Measurements from ENCODE around the gene DUS1L.
"Not testable (repeated sequence)": the region's sequence is repeated elsewhere in the genome, so short reads cannot be mapped to it uniquely, and the experiment has no call there.

Gene DUS1L

GRCh38 chr17:82047914-82048570 is 17.6 kb downstream of the DUS1L start:
- TF ChIP-seq POLR2A (IDR thresholded peaks at IDR 0.05; ENCODE audit: low read depth, low read length): no peak
- FAIRE-seq (no peak), DNase-seq (ENCODE audit: insufficient read length, low spot score) (no peak)

- no peak for TF ChIP-seq POLR2A (IDR thresholded peaks at IDR 0.05; ENCODE audit: low read depth, low read length)
- DNase-seq (ENCODE audit: insufficient read length, low spot score) (no peak), FAIRE-seq (no peak)
Measured at GRCh38 chr17:82047379-82047778, 18.2 kb downstream of the DUS1L start.

DNA sequence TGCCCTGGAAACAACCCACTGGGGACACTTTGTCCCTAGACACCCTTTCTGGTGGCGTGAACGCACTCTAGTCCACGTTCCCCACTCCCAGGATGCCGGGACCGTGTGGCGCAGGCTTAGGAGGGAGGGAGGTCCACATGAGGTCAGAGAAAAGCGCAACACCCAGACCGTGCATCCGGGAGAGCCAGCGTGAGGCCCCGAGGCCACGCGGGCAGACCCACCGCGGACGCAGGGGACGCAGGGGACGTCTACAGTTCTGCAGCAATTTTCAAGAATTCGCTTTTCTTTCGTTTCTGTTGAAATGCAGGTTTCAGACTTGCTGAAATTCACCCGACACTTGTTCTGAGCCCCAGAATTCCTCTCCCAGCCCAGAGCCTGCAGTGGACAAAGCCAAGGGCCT is 18.7 kb downstream of the DUS1L start:
- DNase-seq (ENCODE audit: insufficient read length, low spot score): no peak
- TF ChIP-seq POLR2A (IDR thresholded peaks at IDR 0.05; ENCODE audit: low read depth, low read length): no peak
- FAIRE-seq: no peak

GRCh38 chr17:82045936-82046484 is 19.6 kb downstream of the DUS1L start:
- DNase-seq (ENCODE audit: insufficient read length, low spot score): no peak
- FAIRE-seq: no peak
- no peak for TF ChIP-seq POLR2A (IDR thresholded peaks at IDR 0.05; ENCODE audit: low read depth, low read length)

- no peak for DNase-seq (ENCODE audit: insufficient read length, low spot score)
- no peak for TF ChIP-seq POLR2A (IDR thresholded peaks at IDR 0.05; ENCODE audit: low read depth, low read length)
Measured at GRCh38 chr17:82043507-82043906, 22.1 kb downstream of the DUS1L start.

DNA sequence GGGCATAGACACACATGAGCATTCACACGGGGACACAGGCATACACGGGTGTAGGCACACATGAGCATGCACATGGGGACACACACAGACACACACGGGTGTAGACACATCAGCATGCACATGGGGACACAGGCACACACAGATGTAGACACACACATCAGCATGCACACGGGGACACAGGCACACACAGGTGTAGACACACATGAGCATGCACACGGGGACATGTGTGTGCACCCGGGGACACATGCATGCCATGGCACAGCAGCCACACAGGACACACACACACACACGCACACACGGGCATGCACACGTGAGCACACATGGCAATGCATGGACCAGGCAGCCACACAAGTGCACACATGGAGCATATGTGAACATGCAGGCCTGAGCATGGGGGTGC is 23.0 kb downstream of the DUS1L start:
- FAIRE-seq (no peak), DNase-seq (ENCODE audit: insufficient read length, low spot score) (no peak)
- no peak for TF ChIP-seq POLR2A (IDR thresholded peaks at IDR 0.05; ENCODE audit: low read depth, low read length)

More at GRCh38 chr17:82043507-82043906, 22.1 kb downstream of the DUS1L start:
- no peak for FAIRE-seq

- DNase-seq (ENCODE audit: insufficient read length, low spot score): no peak
- no peak for TF ChIP-seq POLR2A (IDR thresholded peaks at IDR 0.05; ENCODE audit: low read depth, low read length)
- no peak for FAIRE-seq
Measured at GRCh38 chr17:82041144-82041814, 24.3 kb downstream of the DUS1L start.

GRCh38 chr17:82039695-82040299 is 25.8 kb downstream of the DUS1L start:
- TF ChIP-seq POLR2A (IDR thresholded peaks at IDR 0.05; ENCODE audit: low read depth, low read length): no peak
- DNase-seq (ENCODE audit: insufficient read length, low spot score) (no peak), FAIRE-seq (no peak)

DNA sequence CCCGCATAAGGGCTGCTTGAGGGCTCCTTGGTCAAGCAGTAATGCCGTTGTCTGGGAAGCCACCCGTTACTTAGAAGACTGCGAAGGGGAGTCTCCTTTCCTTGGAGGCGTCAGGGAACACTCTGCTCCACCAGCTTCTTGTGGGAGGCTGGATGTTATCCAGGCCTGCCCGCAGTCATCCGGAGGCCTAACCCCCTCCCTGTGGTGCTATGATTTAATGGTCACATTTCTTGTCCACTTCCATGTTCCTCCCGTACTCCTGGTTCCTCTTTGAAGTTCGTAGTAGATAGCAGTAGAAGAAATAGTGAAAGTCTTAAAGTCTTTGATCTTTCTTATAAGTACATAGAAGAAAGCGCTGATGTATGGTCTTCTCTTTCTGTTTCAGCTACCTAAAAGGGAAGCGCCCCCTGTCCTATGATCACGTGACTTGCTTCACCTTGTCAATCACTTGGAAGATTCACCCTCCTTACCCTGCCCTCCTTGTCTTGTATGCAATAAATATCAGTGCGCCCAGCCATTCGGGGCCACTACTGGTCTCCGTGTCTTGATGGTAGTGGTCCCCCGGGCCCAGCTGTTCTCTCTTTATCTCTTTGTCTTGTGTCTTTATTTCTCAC is 26.7 kb downstream of the DUS1L start:
- not testable (repeated sequence) for FAIRE-seq; DNase-seq (ENCODE audit: insufficient read length, low spot score)

- no peak for TF ChIP-seq POLR2A (IDR thresholded peaks at IDR 0.05; ENCODE audit: low read depth, low read length)
- DNase-seq (ENCODE audit: insufficient read length, low spot score): no peak
- FAIRE-seq: no peak
Measured at GRCh38 chr17:82037889-82038195, 27.8 kb downstream of the DUS1L start.

DNA sequence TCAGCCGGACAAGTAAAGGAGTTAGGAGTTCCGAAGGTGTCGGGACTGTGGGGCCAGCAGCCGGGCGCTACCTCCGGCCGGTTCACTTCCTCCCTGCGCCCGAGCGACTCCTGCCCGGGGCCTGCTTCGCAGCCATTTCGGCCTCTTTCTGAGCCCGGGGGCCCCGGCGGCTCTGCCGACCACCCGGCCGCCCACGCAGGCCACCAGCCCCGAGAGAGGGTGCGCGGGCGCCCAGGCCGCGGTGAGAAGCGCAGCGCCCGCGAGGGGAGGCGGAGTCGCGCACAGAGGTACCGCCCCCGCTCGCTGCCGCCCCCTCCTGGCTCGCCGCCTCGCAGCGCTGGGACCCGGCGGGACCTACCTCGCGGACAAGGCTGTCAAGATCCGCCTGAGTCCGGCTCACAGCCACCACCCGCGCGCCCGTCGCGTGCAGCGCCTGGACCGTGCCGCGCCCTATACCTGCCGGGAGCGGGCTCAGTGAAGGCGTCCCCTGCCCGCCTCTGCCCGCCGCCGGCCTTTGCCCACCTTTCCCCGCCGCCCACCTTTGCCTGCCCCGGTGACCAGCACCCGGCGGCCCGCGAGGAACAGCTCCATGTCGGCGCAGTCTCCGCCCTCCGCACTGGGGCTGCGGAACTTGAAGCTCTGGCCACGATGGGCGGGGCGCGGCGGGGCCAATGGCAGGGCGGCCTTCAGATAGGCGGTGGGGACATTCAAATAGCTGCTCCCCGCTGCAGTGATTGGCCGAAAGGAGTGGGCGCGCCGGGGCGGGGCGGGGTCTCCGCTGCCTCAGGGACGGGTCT is 28.3 kb downstream of the DUS1L start, which contains the start of gene DCXR:
Gene DCXR (minus strand): TSS at position 606 of the 797 bp plus-strand sequence. CDS start 15 bp downstream, at position 591.
- FAIRE-seq: no peak
- peak; percentile 94 for TF ChIP-seq POLR2A (IDR thresholded peaks at IDR 0.05; ENCODE audit: low read depth, low read length)
- peak; percentile 99 for DNase-seq (ENCODE audit: insufficient read length, low spot score)

- no peak for TF ChIP-seq POLR2A (IDR thresholded peaks at IDR 0.05; ENCODE audit: low read depth, low read length)
- FAIRE-seq: no peak
- no peak for DNase-seq (ENCODE audit: insufficient read length, low spot score)
Measured at GRCh38 chr17:82036634-82037091, 28.9 kb downstream of the DUS1L start.

- DNase-seq (ENCODE audit: insufficient read length, low spot score) (no peak), FAIRE-seq (no peak)
- no peak for TF ChIP-seq POLR2A (IDR thresholded peaks at IDR 0.05; ENCODE audit: low read depth, low read length)
Measured at GRCh38 chr17:82035956-82036633, 29.5 kb downstream of the DUS1L start.
